OCI-LY1 (cell line): ENCODE measurements around the gene A4GNT.

Experiments used
- H2AFZ ChIP-seq: fragments of 200-600 bp; sonication (generic), shearing (Covaris generic); 2 replicates; pipeline ENCODE4 v1.6.0; 2014; ENCODE audit warnings: antibody characterized with exemption, mild to moderate bottlenecking, low read length
- H3F3A ChIP-seq: fragments of 200-600 bp; sonication (generic), shearing (Covaris generic); 2 replicates; pipeline ENCODE4 v1.6.0; 2014; ENCODE audit warnings: mild to moderate bottlenecking, antibody characterized with exemption, low read length, moderate library complexity; ENCODE audit not compliant: insufficient read depth
- H3K27ac ChIP-seq: fragments of 200-600 bp; sonication (generic); 2 replicates; pipeline ENCODE4 v1.5.1; 2014; ENCODE audit warnings: low read length, mixed run types, mild to moderate bottlenecking, low read depth; ENCODE audit not compliant: poor library complexity, severe bottlenecking
- H3K27me3 ChIP-seq: fragments of 200-600 bp; sonication (generic); 2 replicates; pipeline ENCODE4 v1.6.0; 2014; ENCODE audit warnings: antibody characterized with exemption, mild to moderate bottlenecking, low read length, moderate library complexity; ENCODE audit not compliant: insufficient read depth
- H3K36me3 ChIP-seq: fragments of 200-600 bp; sonication (generic); 2 replicates; pipeline ENCODE4 v1.6.1; 2014; ENCODE audit warnings: mild to moderate bottlenecking, antibody characterized with exemption, low read length, moderate library complexity, mixed read lengths; ENCODE audit not compliant: insufficient read depth
- H3K4me1 ChIP-seq: fragments of 200-600 bp; sonication (generic); 2 replicates; pipeline ENCODE4 v1.5.1; 2014; ENCODE audit warnings: mild to moderate bottlenecking, low read length, moderate library complexity; ENCODE audit not compliant: insufficient read depth, severe bottlenecking
- H3K4me2 ChIP-seq: fragments of 200-600 bp; sonication (generic), shearing (Covaris generic); 2 replicates; pipeline ENCODE4 v1.6.1; 2014; ENCODE audit warnings: low read length
- H3K4me3 ChIP-seq: fragments of 200-600 bp; sonication (generic); 2 replicates; pipeline ENCODE4 v1.5.1; 2014; ENCODE audit warnings: low read length, low read depth, mild to moderate bottlenecking, mixed read lengths; ENCODE audit not compliant: poor library complexity, severe bottlenecking
- H3K79me2 ChIP-seq: fragments of 200-600 bp; shearing (Covaris generic); 2 replicates; pipeline ENCODE4 v1.6.1; 2016; ENCODE audit warnings: mixed run types, low read length, mixed read lengths; ENCODE audit not compliant: insufficient read depth
- H3K9ac ChIP-seq: fragments of 200-600 bp; sonication (generic), shearing (Covaris generic); 2 replicates; pipeline ENCODE4 v1.6.1; 2014; ENCODE audit warnings: mild to moderate bottlenecking, low read length, mixed read lengths
- H3K9me2 ChIP-seq: fragments of 200-600 bp; sonication (generic), shearing (Covaris generic); 2 replicates; pipeline ENCODE4 v1.6.1; 2014; ENCODE audit warnings: low read depth, mild to moderate bottlenecking, low read length, mixed read lengths
- H3K9me3 ChIP-seq: fragments of 200-600 bp; shearing (Covaris generic); 2 replicates; pipeline ENCODE4 v1.6.1; 2014; ENCODE audit warnings: low read length, mixed read lengths
- H4K20me1 ChIP-seq: fragments of 200-600 bp; sonication (generic), shearing (Covaris generic); 2 replicates; pipeline ENCODE4 v1.6.0; 2016; ENCODE audit warnings: mild to moderate bottlenecking, low read length; ENCODE audit not compliant: insufficient read depth
- EZH2 ChIP-seq: fragments of 200-600 bp; sonication (generic), shearing (Covaris generic); IDR thresholded peaks from 2 replicates; pipeline ENCODE4 v1.8.0; 2017; ENCODE audit warnings: borderline replicate concordance, mixed run types, mild to moderate bottlenecking, antibody characterized with exemption, low read length, moderate library complexity, mixed read lengths
- TF ChIP-seq, protein P1 (sequence below): fragments of 200-600 bp; sonication (generic), shearing (Covaris generic); IDR thresholded peaks from 2 replicates; pipeline ENCODE4 v1.5.1; 2017; ENCODE audit warnings: mild to moderate bottlenecking, antibody characterized with exemption, low read length, moderate library complexity, mixed read lengths

Gene A4GNT

DNA sequence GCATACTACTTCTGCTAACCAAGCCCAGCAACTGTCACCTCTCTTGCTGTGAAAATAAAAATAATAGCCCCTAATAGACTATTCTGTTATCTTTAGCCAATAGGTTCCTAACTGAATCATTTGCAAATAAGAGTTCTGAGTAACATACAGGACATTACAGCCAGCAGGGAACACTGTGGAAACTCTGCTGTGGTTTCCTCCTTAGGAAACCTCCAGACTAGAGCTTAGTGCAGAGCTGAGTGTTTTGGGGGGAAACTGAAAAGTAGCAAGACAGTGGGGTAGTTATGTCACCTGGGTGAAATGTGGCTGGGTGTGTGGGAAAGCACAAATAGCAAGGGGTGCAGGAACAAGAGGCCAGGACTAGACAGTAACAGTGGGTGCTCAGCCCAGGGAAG lies 49.2 kb downstream of the A4GNT start:
- H3K79me2 ChIP-seq = no peaks in the 10 kb centered on the region
- no peaks in the 10 kb centered on the region for H3K36me3 ChIP-seq
- no peak overlapping the region for H3K9ac ChIP-seq
- no peaks in the 10 kb centered on the region for H3F3A ChIP-seq
- no peak overlapping the region for H3K4me2 ChIP-seq
- H3K9me3 ChIP-seq = no peaks in the 10 kb centered on the region
- no peaks in the 10 kb centered on the region for H3K9me2 ChIP-seq
- no peak overlapping the region for H3K27ac ChIP-seq
- H3K27me3 ChIP-seq = peaks cover 5% of the 10 kb centered on the region
- H4K20me1 ChIP-seq = no peaks in the 10 kb centered on the region
- no peak for TF ChIP-seq EZH2
- TF ChIP-seq, protein P1, sequence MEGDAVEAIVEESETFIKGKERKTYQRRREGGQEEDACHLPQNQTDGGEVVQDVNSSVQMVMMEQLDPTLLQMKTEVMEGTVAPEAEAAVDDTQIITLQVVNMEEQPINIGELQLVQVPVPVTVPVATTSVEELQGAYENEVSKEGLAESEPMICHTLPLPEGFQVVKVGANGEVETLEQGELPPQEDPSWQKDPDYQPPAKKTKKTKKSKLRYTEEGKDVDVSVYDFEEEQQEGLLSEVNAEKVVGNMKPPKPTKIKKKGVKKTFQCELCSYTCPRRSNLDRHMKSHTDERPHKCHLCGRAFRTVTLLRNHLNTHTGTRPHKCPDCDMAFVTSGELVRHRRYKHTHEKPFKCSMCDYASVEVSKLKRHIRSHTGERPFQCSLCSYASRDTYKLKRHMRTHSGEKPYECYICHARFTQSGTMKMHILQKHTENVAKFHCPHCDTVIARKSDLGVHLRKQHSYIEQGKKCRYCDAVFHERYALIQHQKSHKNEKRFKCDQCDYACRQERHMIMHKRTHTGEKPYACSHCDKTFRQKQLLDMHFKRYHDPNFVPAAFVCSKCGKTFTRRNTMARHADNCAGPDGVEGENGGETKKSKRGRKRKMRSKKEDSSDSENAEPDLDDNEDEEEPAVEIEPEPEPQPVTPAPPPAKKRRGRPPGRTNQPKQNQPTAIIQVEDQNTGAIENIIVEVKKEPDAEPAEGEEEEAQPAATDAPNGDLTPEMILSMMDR = no peak
- no peak overlapping the region for H2AFZ ChIP-seq
- H3K4me3 ChIP-seq = no peak overlapping the region
- H3K4me1 ChIP-seq = no peaks in the 10 kb centered on the region

DNA sequence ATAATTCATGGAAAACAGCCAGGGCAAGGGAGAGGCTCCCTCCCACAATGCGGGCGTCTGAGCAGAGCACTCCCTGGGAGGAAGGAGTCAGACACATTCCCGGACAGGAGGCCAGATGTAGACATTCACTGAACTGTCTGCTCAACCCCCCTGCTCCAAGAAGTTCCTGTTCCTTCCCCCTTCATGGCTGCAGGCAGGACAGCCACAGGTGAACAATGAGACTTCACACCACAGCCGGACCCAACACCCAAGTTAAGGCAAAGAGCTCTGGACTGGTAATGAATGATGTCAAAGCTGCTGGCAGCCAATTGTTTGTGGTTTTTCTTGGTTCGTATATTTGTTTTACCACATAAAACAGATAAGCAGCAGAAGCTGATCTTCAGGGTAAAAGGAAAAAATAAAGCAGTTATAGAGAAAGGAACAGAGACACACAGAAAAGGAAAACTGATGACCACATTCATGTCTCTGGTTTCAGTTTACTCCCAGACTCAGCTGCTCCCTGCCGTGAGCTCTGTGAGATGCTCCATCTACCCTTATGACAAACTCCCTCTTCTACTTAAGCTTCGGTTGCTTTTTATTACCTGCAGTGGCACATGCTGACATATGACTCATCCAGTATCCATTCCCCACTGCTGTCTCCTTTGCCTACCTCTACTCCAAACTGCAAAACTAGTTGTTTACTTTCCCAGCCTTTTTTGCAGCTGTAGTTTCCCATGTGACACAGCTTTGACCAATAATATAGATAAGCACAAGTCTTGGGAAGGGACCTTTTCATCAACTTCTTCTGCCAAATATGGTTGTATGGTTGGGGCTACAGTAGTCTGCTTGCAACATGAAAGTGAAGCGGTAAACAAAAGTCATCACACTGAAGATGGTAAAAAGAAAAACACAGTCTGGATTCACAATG lies 49.9 kb downstream of the A4GNT start:
- Histone ChIP-seq H3K4me2 (no peak overlapping the region), H3K27me3 (peaks cover 5% of the 10 kb centered on the region), H3K9ac (no peak overlapping the region), H3F3A (no peaks in the 10 kb centered on the region), H2AFZ (no peak overlapping the region), H3K79me2 (no peaks in the 10 kb centered on the region), H3K4me1 (no peaks in the 10 kb centered on the region), H3K9me2 (no peaks in the 10 kb centered on the region), H3K27ac (no peak overlapping the region), H3K4me3 (no peak overlapping the region), H4K20me1 (no peaks in the 10 kb centered on the region), H3K9me3 (no peaks in the 10 kb centered on the region), H3K36me3 (no peaks in the 10 kb centered on the region)
- TF ChIP-seq, protein P1 = no peak
- no peak for TF ChIP-seq EZH2

DNA sequence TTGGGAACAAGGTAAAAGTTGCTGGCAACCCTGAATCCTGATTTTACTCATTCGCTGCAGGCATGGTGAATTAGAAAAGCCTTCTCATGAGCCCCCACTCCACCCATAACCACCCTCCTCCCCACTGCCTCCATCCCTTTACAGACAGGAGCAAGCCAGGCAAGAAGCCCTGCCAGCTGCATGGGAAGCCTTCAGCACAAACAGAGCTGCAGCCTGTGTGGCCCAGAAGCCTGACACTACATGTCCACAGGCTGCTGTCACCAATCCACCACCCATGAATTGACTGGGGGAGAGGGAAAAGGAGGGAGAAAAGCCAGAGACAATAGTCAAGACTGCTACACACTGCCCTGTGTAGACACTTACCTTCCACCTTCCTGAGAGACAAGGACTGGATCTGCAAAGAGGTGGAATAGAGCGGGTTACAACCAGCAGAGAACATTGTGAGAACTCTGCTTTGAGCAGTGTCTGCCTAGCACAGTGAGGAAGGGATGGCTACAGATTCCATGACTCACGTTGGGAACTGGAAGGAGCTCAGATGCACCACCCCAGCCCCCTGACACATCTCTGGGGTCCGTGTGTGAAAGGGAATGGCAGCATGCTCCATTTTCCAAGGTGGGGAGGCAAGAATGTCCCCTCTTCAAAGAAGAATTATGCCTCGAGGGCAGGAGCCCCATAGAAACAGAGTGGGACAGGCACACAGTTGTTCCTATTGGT lies 50.7 kb downstream of the A4GNT start:
- H3K4me2 ChIP-seq = no peak overlapping the region
- no peak overlapping the region for H2AFZ ChIP-seq
- no peak overlapping the region for H3K9ac ChIP-seq
- H3F3A ChIP-seq = no peaks in the 10 kb centered on the region
- TF ChIP-seq, protein P1 = no peak
- no peak for TF ChIP-seq EZH2
- no peaks in the 10 kb centered on the region for H3K4me1 ChIP-seq
- peaks cover 5% of the 10 kb centered on the region for H3K27me3 ChIP-seq
- no peak overlapping the region for H3K27ac ChIP-seq
- no peaks in the 10 kb centered on the region for H3K36me3 ChIP-seq
- H4K20me1 ChIP-seq = no peaks in the 10 kb centered on the region
- no peaks in the 10 kb centered on the region for H3K9me3 ChIP-seq
- no peaks in the 10 kb centered on the region for H3K79me2 ChIP-seq
- no peaks in the 10 kb centered on the region for H3K9me2 ChIP-seq
- no peak overlapping the region for H3K4me3 ChIP-seq
